Activated CD8-positive, alpha-beta T cell treated with anti-CD3 and anti-CD28 coated beads for 36 hours (primary cell): ENCODE measurements around the gene GSTM5. TPM values are rescaled to one million over a fixed set of nuclear protein-coding genes. Genes with fewer than 3 reads are reported as not detected.

ENCODE experiments used
- ATAC-seq: fragments of 200-7000 bp; cut with Tn5 transposase; one replicate; pipeline ENCODE4 v1.10.0; 2021; ENCODE audit warnings: mild to moderate bottlenecking, moderate library complexity
- CTCF ChIA-PET: fragments of 350-600 bp; sonication (Branson Sonifier 250); formaldehyde crosslinking; loops from one replicate; lab custom pipeline; 2021; ENCODE audit warnings: antibody characterized with exemption; lab: Charles Lee
- POLR2A ChIA-PET: fragments of 350-600 bp; sonication (Branson Sonifier 250); formaldehyde crosslinking; loops from one replicate; lab custom pipeline; 2021; ENCODE audit warnings: antibody characterized with exemption; lab: Charles Lee
- DNase-seq: peaks from one replicate; pipeline ENCODE4 v3.0.0-alpha.2; 2020
- H3K27ac Mint-ChIP-seq: one replicate; pipeline ENCODE4 v1.8.0; 2021; ENCODE audit warnings: mild to moderate bottlenecking, mixed read lengths
- H3K27me3 Mint-ChIP-seq: one replicate; pipeline ENCODE4 v1.8.0; 2021; ENCODE audit warnings: mixed read lengths
- H3K36me3 Mint-ChIP-seq: one replicate; pipeline ENCODE4 v1.8.0; 2021; ENCODE audit warnings: low read depth, mixed read lengths
- H3K4me1 Mint-ChIP-seq: one replicate; pipeline ENCODE4 v1.8.0; 2021; ENCODE audit warnings: low read depth, mixed read lengths
- H3K4me3 Mint-ChIP-seq: one replicate; pipeline ENCODE4 v1.8.0; 2021; ENCODE audit warnings: mild to moderate bottlenecking, moderate library complexity, mixed read lengths
- H3K9me3 Mint-ChIP-seq: one replicate; pipeline ENCODE4 v1.8.0; 2021; ENCODE audit warnings: mixed read lengths
- CTCF ChIP-seq: fragments of 200-600 bp; IDR thresholded peaks from one replicate; pipeline ENCODE4 v1.8.0; 2022; ENCODE audit warnings: antibody characterized with exemption, mild to moderate bottlenecking
- intact Hi-C: fragments of 100-400 bp; cut with micrococcal nuclease; formaldehyde crosslinking; loops from one replicate; pipeline ENCODE4 v1.10.0; 2022
- total RNA-seq, 2 experiments: library from RNA; stranded (reverse); gene quantifications; one replicate each; pipeline ENCODE4 v1.2.3, GENCODE V29; 2021

GSTM5 gene
- total RNA-seq, 2 experiments from 2014 or later, result 0.49 to 0.50 TPM

- Mint-ChIP-seq H3K27ac (no peak overlapping the region), H3K4me3 (no peak overlapping the region), H3K4me1 (peaks cover 4% of the 10 kb centered on the region), H3K27me3 (no peaks in the 10 kb centered on the region), H3K9me3 (no peaks in the 10 kb centered on the region), H3K36me3 (no peaks in the 10 kb centered on the region)
- TF ChIP-seq CTCF, result no peak
- no peak for ATAC-seq
- ChIA-PET CTCF (no interaction called here), POLR2A (no interaction called here)
- DNase-seq, result no peak
- intact Hi-C loops, result no loop called here
Observed at GRCh38 chr1:109722908-109723691, 11.0 kb downstream of the GSTM5 start.

- Mint-ChIP-seq H3K4me1 (no peaks in the 10 kb centered on the region), H3K27me3 (no peaks in the 10 kb centered on the region), H3K4me3 (no peak overlapping the region), H3K9me3 (no peaks in the 10 kb centered on the region), H3K36me3 (no peaks in the 10 kb centered on the region), H3K27ac (no peak overlapping the region)
- ChIA-PET CTCF (interaction anchor here (1.6 kb wide), 1 partner anchor 85 kb away, joined by 4 read pairs; no protein-coding TSS in a partner anchor), POLR2A (interaction anchor here (0.8 to 1.2 kb wide), 2 partner anchors 12 to 13 kb away, joined by 3 read pairs; partner anchors contain the start of gene GSTM5)
- DNase-seq (no peak), ATAC-seq (no peak)
- intact Hi-C loops, result no loop called here
- TF ChIP-seq CTCF, result no peak
Observed at GRCh38 chr1:109724933-109725332, 12.9 kb downstream of the GSTM5 start.

- POLR2A ChIA-PET, result interaction anchor here (0.8 kb wide), 1 partner anchor 12 kb away, joined by 3 read pairs; no protein-coding TSS in a partner anchor
- Mint-ChIP-seq H3K4me3 (no peak overlapping the region), H3K9me3 (no peaks in the 10 kb centered on the region), H3K4me1 (no peaks in the 10 kb centered on the region), H3K27me3 (no peaks in the 10 kb centered on the region), H3K36me3 (no peaks in the 10 kb centered on the region), H3K27ac (no peak overlapping the region)
- CTCF ChIA-PET, result interaction anchor here (1.6 kb wide), 1 partner anchor 85 kb away, joined by 4 read pairs; no protein-coding TSS in a partner anchor
- ATAC-seq (no peak), DNase-seq (no peak)
- intact Hi-C loops, result no loop called here
- TF ChIP-seq CTCF, result no peak
Observed at GRCh38 chr1:109725510-109725909, 13.5 kb downstream of the GSTM5 start.

DNA sequence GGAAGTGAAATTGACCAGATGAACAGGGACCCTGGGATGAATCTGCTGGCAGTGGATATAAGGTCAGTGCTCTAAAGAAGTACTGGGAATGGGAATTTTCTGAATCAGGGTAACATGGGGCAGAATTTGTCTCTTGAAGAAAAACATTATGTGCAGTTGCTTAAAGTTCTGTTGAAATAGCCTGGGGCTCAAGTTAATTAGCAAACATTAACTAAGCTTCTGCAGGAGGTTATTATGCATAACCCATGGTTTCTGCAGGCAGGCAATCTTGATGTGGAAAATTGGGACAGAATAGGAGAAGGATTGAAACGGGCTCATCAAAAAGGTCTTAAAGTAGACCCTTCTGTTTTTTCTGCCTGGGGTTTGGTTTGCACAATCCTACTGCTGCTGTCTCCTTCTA is 14.0 kb downstream of the GSTM5 start:
- ATAC-seq, result no peak
- CTCF ChIA-PET, result interaction anchor here (1.6 kb wide), 1 partner anchor 86 kb away, joined by 4 read pairs; no protein-coding TSS in a partner anchor
- Mint-ChIP-seq H3K36me3 (no peaks in the 10 kb centered on the region), H3K9me3 (no peaks in the 10 kb centered on the region), H3K4me3 (no peak overlapping the region), H3K27me3 (no peaks in the 10 kb centered on the region), H3K4me1 (no peaks in the 10 kb centered on the region), H3K27ac (no peak overlapping the region)
- DNase-seq, result no peak
- intact Hi-C loops, result no loop called here
- no peak for TF ChIP-seq CTCF
- POLR2A ChIA-PET, result no interaction called here

DNA sequence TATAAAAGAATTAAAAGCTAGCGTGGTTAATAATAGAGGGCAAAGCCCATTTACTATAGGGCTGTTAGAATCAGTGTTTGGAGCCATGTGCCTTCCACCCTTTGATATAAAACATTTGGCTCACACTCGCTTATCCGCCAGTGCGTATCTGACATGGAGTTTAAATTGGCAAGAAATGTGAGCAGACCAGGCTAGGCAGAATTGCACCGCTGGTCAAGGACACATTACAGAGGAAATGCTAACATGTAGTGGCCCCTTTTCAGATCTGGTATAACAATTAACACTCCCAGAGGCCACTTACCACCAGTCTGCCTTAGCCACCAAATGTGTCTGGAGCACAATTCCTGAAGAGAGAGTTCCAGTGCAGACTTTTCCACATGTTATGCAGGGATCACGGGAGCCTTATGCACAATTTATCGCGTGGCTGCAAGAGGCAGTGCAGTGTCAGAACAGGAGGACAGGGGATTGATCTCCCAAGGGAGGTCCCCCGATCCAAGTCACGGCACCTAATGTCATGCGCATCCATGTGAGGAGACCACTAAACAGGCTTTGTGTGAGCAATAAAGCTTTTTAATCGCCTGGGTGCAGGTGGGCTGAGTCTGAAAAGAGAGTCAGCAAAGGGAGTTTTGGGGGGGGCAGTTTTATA is 14.8 kb downstream of the GSTM5 start:
- ChIA-PET POLR2A (no interaction called here), CTCF (interaction anchor here (0.9 kb wide), 1 partner anchor 23 kb away, joined by 3 read pairs; no protein-coding TSS in a partner anchor)
- TF ChIP-seq CTCF, result no peak
- no peak for DNase-seq
- Mint-ChIP-seq H3K27ac (no peak overlapping the region), H3K4me3 (no peak overlapping the region), H3K4me1 (no peaks in the 10 kb centered on the region), H3K9me3 (no peaks in the 10 kb centered on the region), H3K27me3 (no peaks in the 10 kb centered on the region), H3K36me3 (no peaks in the 10 kb centered on the region)
- intact Hi-C loops, result no loop called here
- no peak for ATAC-seq
